ENCODE data around the gene NOS1AP.

DNA sequence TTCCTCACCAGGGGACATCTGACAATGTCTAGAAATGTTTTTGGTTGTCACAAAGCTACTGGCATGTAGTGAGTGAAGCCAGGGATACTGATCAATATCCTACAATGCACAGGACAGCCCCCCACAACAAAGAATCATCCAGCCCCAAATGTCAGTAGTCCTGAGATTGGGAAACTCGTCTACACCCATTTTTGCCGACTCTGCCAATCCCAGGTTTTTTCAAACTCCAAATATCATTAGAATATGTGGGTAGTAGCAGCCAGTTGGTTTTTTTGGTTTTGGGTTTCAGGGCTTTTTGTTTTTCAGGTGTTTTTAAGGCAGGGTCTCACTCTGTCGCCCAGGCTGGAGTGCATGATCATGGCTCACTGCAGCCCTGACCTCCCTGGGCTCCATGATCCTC is 301.2 kb downstream of the NOS1AP start:
- TF ChIP-seq, protein P1, sequence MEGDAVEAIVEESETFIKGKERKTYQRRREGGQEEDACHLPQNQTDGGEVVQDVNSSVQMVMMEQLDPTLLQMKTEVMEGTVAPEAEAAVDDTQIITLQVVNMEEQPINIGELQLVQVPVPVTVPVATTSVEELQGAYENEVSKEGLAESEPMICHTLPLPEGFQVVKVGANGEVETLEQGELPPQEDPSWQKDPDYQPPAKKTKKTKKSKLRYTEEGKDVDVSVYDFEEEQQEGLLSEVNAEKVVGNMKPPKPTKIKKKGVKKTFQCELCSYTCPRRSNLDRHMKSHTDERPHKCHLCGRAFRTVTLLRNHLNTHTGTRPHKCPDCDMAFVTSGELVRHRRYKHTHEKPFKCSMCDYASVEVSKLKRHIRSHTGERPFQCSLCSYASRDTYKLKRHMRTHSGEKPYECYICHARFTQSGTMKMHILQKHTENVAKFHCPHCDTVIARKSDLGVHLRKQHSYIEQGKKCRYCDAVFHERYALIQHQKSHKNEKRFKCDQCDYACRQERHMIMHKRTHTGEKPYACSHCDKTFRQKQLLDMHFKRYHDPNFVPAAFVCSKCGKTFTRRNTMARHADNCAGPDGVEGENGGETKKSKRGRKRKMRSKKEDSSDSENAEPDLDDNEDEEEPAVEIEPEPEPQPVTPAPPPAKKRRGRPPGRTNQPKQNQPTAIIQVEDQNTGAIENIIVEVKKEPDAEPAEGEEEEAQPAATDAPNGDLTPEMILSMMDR (IDR thresholded peaks at IDR 0.05), result no peak
- no peak for TF ChIP-seq NR2C2 (CRISPR knock-in tag; IDR thresholded peaks at IDR 0.05)
- TF ChIP-seq TEAD4 (CRISPR knock-in tag; IDR thresholded peaks at IDR 0.05), result no peak
- no peak for TF ChIP-seq SMAD3 (CRISPR knock-in tag; IDR thresholded peaks at IDR 0.05; ENCODE audit: borderline replicate concordance)
- TF ChIP-seq ZNF671 (CRISPR knock-in tag; IDR thresholded peaks at IDR 0.05), result no peak

Measured in WTC11 (cell line).